Thyroid gland (tissue), 4 donors: ENCODE data around the gene ZNF133.
A peak's percentile ranks its signal among the peaks of the same experiment; 100 is the strongest.

Experiments
- CTCF ChIP-seq, 6 experiments: fragments of 200-600 bp in 3 of 6; fragments of 450-650 bp in 3 of 6; sonication (generic) in 3 of 6; IDR thresholded peaks; one replicate each; pipeline ENCODE4 v1.5.1; 2016 to 2019; ENCODE audit warnings: antibody characterized with exemption in 6 of 6, mild to moderate bottlenecking in 2 of 6, inconsistent platforms in 1 of 6, moderate library complexity in 1 of 6
- POLR2A ChIP-seq, 2 donors: fragments of 450-650 bp; IDR thresholded peaks; one replicate each; pipeline ENCODE4 v1.6.1; 2017; ENCODE audit warnings: antibody characterized with exemption in 2 of 2, mild to moderate bottlenecking in 2 of 2, moderate library complexity in 1 of 2

GRCh38 chr20:18287915-18288748 is at the start of gene ZNF133:
- TF ChIP-seq POLR2A (IDR thresholded peaks at IDR 0.05), result peak; percentile 51 to 88
- peak in 1 of 6 experiments; percentile 2 for TF ChIP-seq CTCF (IDR thresholded peaks at IDR 0.05)
